CD4-positive, alpha-beta T cell treated with Interleukin-17A for 1 hour (primary cell): ENCODE data around the gene ARL17B.
"Not testable (repeated sequence)": the region's sequence is repeated elsewhere in the genome, so short reads cannot be mapped to it uniquely, and the experiment has no call there.

ENCODE experiments used
- DNase-seq: peaks from one replicate; pipeline ENCODE4 v3.0.0-alpha.2; 2020

The ARL17B gene

GRCh38 chr17:46244949-46245768 is 116.4 kb downstream of the ARL17B start:
- not testable (repeated sequence) for DNase-seq

GRCh38 chr17:46244339-46244913 is 117.1 kb downstream of the ARL17B start:
- not testable (repeated sequence) for DNase-seq

GRCh38 chr17:46243928-46244327 is 117.6 kb downstream of the ARL17B start:
- DNase-seq = not testable (repeated sequence)

GRCh38 chr17:46243505-46243904 is 118.1 kb downstream of the ARL17B start:
- DNase-seq = not testable (repeated sequence)

- DNase-seq = not testable (repeated sequence)
Observed at GRCh38 chr17:46231359-46231758, 130.2 kb downstream of the ARL17B start.

GRCh38 chr17:46225274-46225794 is 136.2 kb downstream of the ARL17B start:
- peak; percentile 98 for DNase-seq

- DNase-seq = not testable (repeated sequence)
Observed at GRCh38 chr17:46224864-46225263, 136.7 kb downstream of the ARL17B start.
